ENCODE data around the gene HES5. TPM values are rescaled to one million over a fixed set of nuclear protein-coding genes. Genes with fewer than 3 reads are reported as not detected.

HES5 gene
- total RNA-seq, 2 donors from 2014 or later, result not detected

- H3K27me3 Mint-ChIP-seq, result no peaks in the 10 kb centered on the region
- no peak overlapping the region for H3K4me3 Mint-ChIP-seq
- H3K36me3 Mint-ChIP-seq (ENCODE audit: low read depth), result peaks cover 10% of the 10 kb centered on the region
- H3K4me1 Mint-ChIP-seq, result no peaks in the 10 kb centered on the region
- no peak overlapping the region for H3K27ac Mint-ChIP-seq
- no peak for ATAC-seq (replicated peaks)
- no peaks in the 10 kb centered on the region for H3K9me3 Mint-ChIP-seq
Measured at GRCh38 chr1:2544875-2545640, 15.0 kb upstream of the HES5 start.

GRCh38 chr1:2544093-2544874 is 14.2 kb upstream of the HES5 start:
- no peak overlapping the region for H3K27ac Mint-ChIP-seq
- peaks cover 6% of the 10 kb centered on the region for H3K36me3 Mint-ChIP-seq (ENCODE audit: low read depth)
- no peaks in the 10 kb centered on the region for H3K9me3 Mint-ChIP-seq
- no peaks in the 10 kb centered on the region for H3K27me3 Mint-ChIP-seq
- H3K4me1 Mint-ChIP-seq, result no peaks in the 10 kb centered on the region
- no peak overlapping the region for H3K4me3 Mint-ChIP-seq
- no peak for ATAC-seq (replicated peaks)

- no peaks in the 10 kb centered on the region for H3K27me3 Mint-ChIP-seq
- no peaks in the 10 kb centered on the region for H3K9me3 Mint-ChIP-seq
- ATAC-seq (replicated peaks), result no peak
- no peak overlapping the region for H3K27ac Mint-ChIP-seq
- H3K4me1 Mint-ChIP-seq, result no peaks in the 10 kb centered on the region
- no peak overlapping the region for H3K4me3 Mint-ChIP-seq
- H3K36me3 Mint-ChIP-seq (ENCODE audit: low read depth), result peaks cover 6% of the 10 kb centered on the region
Measured at GRCh38 chr1:2543543-2544092, 13.6 kb upstream of the HES5 start.

DNA sequence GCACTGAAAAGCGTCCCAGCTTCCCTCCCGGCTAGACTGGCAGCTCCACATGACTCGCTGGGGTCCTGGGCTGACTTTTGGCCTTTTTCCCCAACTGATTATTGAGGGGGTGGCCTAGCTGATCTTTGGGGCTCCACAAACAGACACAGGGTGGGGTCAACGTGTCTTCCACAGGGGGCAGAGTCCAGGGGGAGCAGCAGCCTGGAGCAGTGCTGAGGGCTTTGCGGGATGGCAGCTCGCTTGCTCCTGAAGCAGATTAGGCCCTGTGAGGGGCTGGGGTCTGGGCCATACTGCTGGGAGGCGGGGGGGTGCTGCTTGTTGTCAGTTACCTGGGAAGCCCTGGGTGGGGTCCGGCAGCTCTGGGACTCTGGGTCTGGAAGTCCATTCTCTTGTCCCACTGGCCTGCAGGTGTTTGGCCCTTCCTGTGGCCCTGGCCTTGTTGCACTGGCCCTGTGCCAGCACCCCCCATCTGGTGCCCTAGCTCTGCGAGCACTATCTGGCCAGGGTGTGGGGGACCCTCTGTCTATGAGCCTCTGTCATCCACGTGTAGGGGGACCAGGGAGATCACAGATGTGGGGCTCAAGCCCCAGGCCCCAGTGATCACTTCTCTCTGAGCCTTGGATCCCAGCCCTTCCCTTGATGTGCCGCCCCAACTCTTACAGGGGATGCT is 12.3 kb upstream of the HES5 start:
- Mint-ChIP-seq H3K27ac (no peak overlapping the region), H3K27me3 (no peaks in the 10 kb centered on the region), H3K9me3 (no peaks in the 10 kb centered on the region), H3K4me1 (no peaks in the 10 kb centered on the region), H3K36me3 (ENCODE audit: low read depth) (peaks cover 6% of the 10 kb centered on the region), H3K4me3 (no peak overlapping the region)
- ATAC-seq (replicated peaks), result no peak

GRCh38 chr1:2541619-2542245 is 11.7 kb upstream of the HES5 start:
- no peaks in the 10 kb centered on the region for H3K27me3 Mint-ChIP-seq
- no peak overlapping the region for H3K4me3 Mint-ChIP-seq
- H3K36me3 Mint-ChIP-seq (ENCODE audit: low read depth), result peaks cover 3% of the 10 kb centered on the region
- no peaks in the 10 kb centered on the region for H3K4me1 Mint-ChIP-seq
- ATAC-seq (replicated peaks), result no peak
- no peak overlapping the region for H3K27ac Mint-ChIP-seq
- no peaks in the 10 kb centered on the region for H3K9me3 Mint-ChIP-seq

- Mint-ChIP-seq H3K27ac (no peak overlapping the region), H3K36me3 (ENCODE audit: low read depth) (no peaks in the 10 kb centered on the region), H3K4me3 (no peak overlapping the region), H3K4me1 (no peaks in the 10 kb centered on the region), H3K27me3 (peaks cover 3% of the 10 kb centered on the region), H3K9me3 (no peaks in the 10 kb centered on the region)
- ATAC-seq (replicated peaks), result no peak
Measured at GRCh38 chr1:2540816-2541492, 10.9 kb upstream of the HES5 start.

DNA sequence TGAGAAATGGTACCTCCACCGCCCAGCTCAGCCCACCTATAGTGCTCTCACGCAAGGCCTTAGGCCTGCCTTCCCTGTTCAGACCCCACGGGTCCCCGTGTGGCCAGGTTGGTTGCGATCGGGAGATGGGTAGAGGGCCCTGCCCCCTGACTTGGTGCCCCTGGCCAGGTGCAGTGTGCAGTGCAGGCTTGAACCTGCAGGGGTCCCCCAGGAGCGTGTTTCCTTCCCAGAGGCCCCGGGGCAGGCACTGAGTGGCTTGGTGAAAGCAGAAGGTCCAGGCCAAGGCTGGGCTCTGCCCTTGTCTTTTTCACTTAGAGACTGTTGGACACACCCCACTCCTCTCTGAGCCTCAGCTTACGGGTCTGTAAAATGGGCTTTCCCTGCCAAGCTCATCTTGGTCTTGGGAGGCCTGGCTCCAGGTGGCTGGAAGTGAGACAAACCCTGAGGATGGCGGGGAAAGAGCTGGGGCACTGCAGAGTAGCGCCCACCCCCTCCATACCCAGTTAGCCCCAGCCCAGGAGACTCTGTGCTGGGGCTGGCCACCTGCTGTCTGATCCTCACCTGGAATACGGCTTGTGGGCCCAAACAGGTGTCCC is 9.3 kb upstream of the HES5 start:
- ATAC-seq (replicated peaks), result peak; percentile 39
- Mint-ChIP-seq H3K36me3 (ENCODE audit: low read depth) (no peaks in the 10 kb centered on the region), H3K27ac (no peak overlapping the region), H3K9me3 (no peaks in the 10 kb centered on the region), H3K27me3 (peaks cover 3% of the 10 kb centered on the region), H3K4me1 (no peaks in the 10 kb centered on the region), H3K4me3 (no peak overlapping the region)

GRCh38 chr1:2538872-2539271 is 8.8 kb upstream of the HES5 start:
- peaks cover 3% of the 10 kb centered on the region for H3K27me3 Mint-ChIP-seq
- H3K4me3 Mint-ChIP-seq, result no peak overlapping the region
- no peak for ATAC-seq (replicated peaks)
- no peaks in the 10 kb centered on the region for H3K36me3 Mint-ChIP-seq (ENCODE audit: low read depth)
- no peak overlapping the region for H3K27ac Mint-ChIP-seq
- H3K4me1 Mint-ChIP-seq, result no peaks in the 10 kb centered on the region
- H3K9me3 Mint-ChIP-seq, result no peaks in the 10 kb centered on the region

GRCh38 chr1:2538376-2538775 is 8.3 kb upstream of the HES5 start:
- Mint-ChIP-seq H3K36me3 (ENCODE audit: low read depth) (no peaks in the 10 kb centered on the region), H3K4me1 (no peaks in the 10 kb centered on the region), H3K9me3 (no peaks in the 10 kb centered on the region), H3K27ac (no peak overlapping the region), H3K4me3 (no peak overlapping the region), H3K27me3 (peaks cover 3% of the 10 kb centered on the region)
- no peak for ATAC-seq (replicated peaks)

- Mint-ChIP-seq H3K36me3 (ENCODE audit: low read depth) (no peaks in the 10 kb centered on the region), H3K9me3 (no peaks in the 10 kb centered on the region), H3K4me1 (no peaks in the 10 kb centered on the region), H3K4me3 (no peak overlapping the region), H3K27ac (no peak overlapping the region), H3K27me3 (peaks cover 3% of the 10 kb centered on the region)
- no peak for ATAC-seq (replicated peaks)
Measured at GRCh38 chr1:2537784-2538115, 7.7 kb upstream of the HES5 start.

- Mint-ChIP-seq H3K27me3 (peaks cover 3% of the 10 kb centered on the region), H3K9me3 (no peaks in the 10 kb centered on the region), H3K27ac (no peak overlapping the region), H3K4me3 (no peak overlapping the region), H3K36me3 (ENCODE audit: low read depth) (no peaks in the 10 kb centered on the region), H3K4me1 (no peaks in the 10 kb centered on the region)
- ATAC-seq (replicated peaks), result no peak
Measured at GRCh38 chr1:2535981-2536380, 5.9 kb upstream of the HES5 start.

DNA sequence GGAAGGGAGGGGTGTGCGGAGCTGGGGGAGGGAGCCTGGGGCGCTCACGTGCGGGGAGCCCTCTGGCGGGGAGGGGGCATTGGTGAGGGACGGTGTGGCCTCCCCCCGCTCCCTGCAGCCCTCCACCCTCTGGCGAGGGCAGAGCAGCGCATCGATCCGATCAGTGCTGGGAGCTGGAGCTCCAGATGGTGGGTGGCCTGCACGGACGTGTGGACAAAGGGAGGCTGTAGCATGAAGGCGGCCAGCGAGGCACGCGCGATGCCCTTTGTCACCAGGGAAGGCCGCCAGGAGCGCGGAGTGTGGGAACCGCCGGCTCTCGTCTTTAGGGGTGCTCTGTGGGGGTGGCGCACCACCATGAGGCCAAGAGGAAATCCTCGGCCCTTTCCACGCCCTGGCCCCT is 5.4 kb upstream of the HES5 start:
- H3K27me3 Mint-ChIP-seq, result peaks cover 3% of the 10 kb centered on the region
- no peak for ATAC-seq (replicated peaks)
- no peaks in the 10 kb centered on the region for H3K4me1 Mint-ChIP-seq
- no peak overlapping the region for H3K27ac Mint-ChIP-seq
- H3K36me3 Mint-ChIP-seq (ENCODE audit: low read depth), result no peaks in the 10 kb centered on the region
- no peaks in the 10 kb centered on the region for H3K9me3 Mint-ChIP-seq
- H3K4me3 Mint-ChIP-seq, result no peak overlapping the region

DNA sequence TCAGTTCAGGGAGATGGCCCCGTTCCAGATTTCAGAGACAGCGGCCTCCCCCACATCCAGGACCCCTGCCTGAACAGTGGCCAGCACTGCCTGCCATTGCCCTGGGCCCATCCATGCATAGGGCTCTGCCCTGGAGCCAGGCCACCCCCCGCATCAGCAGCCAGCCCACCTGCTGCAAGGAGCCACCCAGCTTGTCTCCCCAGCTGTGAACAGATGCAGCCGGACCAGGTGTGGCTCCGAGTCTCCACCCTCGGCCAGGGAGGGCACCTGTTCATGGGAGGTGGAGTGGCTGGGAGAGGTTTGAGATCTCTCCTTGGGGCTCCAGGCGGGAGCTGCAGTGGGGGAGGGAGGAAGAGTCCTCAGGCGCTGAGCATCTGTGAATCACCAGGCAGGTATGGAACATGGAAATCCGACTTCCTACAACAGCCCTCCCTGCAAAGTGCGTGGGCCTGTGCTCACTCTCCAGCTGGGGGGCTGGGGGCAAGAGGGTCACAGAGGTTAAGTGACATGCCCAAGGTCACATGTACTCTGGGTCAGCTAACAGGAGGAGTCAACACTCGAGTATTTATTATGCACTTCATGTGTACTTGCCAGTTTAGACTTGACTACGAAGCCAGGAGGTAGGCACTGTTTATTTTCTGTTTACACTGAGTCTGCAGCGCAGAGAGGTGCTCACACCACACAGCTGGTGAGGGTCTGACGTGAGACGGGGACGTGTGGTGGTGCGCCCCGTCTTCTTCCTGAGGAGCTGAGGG is 4.8 kb upstream of the HES5 start:
- H3K4me1 Mint-ChIP-seq, result no peaks in the 10 kb centered on the region
- no peaks in the 10 kb centered on the region for H3K36me3 Mint-ChIP-seq (ENCODE audit: low read depth)
- no peak overlapping the region for H3K4me3 Mint-ChIP-seq
- H3K27me3 Mint-ChIP-seq, result peaks cover 3% of the 10 kb centered on the region
- no peaks in the 10 kb centered on the region for H3K9me3 Mint-ChIP-seq
- no peak for ATAC-seq (replicated peaks)
- H3K27ac Mint-ChIP-seq, result no peak overlapping the region

Data from activated T-helper 17 cell treated with anti-CD3 and anti-CD28 coated beads, Interleukin-2, amount 50 U/mL, for 72 hours (primary cell).